ENCODE results near the gene LHX3.

The LHX3 gene

DNA sequence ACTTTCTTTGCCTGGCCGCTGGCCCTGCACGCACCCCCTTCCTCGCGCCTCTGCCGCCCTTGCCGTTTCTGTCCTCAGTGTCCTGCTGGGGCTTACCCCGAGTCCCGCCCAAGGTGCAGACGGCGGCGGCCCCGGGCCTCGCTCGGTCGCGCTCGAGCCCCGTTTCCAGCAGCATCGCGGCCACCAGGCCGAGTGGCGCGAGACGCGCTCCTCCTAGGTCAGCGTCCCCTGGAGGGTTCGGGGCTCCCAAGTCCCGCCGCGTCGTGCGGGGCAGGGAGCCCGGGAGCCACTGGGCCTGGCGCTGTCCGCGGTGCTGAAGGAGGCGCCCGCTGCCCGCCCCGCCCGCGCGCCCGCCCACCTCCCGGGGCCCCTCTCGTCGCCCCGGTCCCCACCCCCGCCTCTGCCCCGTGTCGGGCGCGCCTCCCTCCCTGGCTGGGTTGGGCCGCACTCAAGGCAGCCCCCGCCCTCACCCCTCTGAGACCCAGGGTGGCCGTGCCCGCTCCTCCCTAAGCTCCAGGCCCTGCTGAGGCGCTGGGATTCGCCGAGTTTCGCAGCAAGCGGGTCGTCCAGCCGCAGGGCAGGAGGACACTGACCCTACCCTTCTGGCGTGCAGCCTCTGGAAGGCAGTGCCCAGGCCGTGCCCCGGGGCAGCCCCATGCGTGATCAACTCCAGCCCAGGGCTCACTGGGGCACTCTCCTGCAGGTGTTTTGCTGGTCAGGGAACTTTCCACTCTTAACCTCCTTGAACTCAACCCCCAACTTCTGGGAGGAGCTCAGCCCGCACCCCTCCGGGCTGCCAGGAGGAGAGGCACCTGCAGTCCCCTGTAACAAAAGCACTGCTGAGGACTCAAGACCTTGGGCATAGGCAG is at the start of gene LHX3:
Gene LHX3, minus strand, starts transcription at position 291 of the 869 bp plus-strand sequence. Its CDS starts 116 bp downstream, at position 175.
- DNase-seq (ENCODE audit: low read depth in 2 of 2), result no peak

DNA sequence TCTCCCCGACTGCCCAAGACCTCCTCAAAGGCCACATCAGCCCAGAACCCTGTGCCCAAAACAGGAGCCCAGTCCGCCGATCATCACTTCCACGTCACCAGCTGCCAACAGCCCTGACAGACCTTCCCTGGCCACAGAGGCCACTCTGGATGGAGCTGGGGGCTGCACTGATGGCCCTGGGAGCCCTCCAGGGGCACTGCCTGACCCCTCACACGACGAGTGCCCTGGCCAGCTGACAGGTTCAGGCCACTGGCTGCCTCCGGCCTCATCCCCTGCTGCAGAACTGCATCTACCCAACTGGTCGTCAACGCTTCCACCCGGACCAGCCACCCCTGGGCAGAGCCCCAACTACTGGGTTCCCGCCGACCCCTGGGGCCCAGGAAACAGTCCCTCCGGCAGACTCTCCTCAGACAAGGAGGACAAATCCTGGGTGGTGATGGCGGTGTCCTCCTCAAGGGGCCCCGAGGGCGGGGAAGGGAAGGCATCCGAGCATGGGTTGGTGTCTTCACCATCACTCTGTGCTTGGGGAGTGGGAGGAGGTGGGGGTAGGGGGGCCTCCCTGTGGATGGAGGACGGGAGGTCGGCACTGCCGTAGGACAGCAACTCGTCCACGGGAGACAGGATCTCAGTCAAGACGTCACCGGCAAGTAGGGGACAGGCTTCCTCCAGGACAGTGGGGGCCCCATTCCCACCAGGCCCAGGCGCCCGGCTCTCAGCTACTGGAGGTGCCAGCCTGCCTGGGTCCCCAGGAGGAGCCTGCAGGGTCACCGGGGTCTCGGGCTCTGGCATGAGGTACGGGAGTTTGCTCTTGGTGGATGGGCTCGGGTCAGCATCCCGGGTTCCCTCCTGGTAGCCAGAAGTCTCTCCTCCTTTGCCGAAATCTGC is 48.6 kb upstream of the LHX3 start:
- DNase-seq (ENCODE audit: low read depth in 2 of 2), result no peak

DNA sequence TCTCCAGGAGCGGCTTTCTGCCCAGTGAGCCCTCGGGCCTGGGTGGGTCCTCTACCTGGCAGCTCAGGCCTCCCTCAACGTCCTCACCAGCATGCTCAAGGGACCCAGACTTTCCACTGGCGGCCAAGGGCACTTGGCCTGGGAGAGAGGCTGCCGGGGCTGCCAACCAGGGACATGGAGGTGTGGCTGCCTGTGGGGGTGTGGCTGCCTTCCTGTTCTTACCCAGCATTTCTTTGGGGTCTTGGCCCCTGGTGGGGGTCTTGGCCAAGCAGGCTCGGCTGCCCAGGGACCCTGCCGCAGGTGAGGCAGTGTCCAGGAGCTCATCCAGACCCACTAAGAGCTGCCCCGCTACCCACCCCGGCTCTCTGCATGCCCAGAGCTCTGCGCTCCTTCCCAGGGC is 47.9 kb upstream of the LHX3 start:
- no peak for DNase-seq (ENCODE audit: low read depth in 2 of 2)

- no peak for DNase-seq (ENCODE audit: low read depth in 2 of 2)
Observed at GRCh38 chr9:136252281-136252680, 47.4 kb upstream of the LHX3 start.

DNA sequence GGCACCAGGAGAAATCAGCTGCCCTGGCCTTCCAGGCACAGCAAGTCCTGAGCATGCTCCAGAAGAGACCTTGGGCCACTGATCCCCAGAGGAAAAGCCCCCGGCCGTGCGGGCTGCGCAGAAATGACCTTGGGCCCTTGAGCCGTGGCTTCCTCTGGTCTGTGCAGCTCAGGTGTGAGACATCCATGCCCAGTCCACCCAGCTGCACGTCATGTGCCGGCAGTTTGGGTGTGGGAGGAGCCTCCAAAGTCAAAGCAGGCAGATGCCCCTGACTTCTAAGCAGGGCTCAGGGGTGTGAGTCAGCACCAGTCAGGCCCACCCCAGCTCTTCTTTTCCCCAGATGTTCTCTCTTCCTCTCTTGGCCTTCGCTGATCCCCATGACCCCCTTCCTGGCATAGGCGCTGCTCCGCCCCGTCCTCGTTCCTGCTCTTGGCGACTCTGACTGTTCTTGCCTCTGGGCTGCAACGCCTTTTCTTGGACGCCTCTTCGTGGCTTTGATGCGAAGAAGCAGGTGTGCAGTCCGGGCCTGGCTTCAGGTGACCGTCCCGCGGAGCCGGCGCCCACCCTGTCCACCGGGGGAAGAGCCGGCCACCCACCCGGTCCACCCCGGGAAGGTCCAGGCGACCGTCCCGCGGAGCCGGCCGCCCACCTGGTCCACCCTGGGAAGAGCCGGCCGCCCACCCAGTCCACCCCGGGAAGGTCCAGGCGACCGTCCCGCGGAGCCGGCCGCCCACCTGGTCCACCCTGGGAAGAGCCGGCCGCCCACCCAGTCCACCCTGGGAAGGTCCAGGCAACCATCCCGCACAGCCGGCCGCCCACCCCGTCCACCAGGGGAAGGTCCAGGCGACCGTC is 46.6 kb upstream of the LHX3 start:
- DNase-seq (ENCODE audit: low read depth in 2 of 2), result no peak

DNA sequence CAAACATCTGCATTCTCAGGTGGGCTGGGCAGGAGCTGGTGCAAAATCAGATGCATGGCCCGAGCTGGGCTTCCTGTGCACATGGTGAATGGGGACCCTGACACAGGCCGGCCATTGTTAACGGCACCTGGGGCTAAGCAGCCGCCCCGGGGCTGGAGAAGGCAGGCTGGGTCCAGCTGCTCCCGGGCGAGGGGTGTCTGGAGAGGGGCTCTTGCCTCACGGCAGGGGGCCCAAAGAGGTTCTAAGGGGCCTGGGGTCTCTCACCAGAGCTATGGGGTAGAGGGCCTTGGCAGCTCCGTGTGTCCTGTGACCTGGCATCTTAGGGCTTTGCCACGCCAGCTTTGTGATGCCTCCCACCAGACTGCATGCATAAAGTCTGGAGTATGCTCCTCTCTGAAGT is 45.7 kb upstream of the LHX3 start:
- no peak for DNase-seq (ENCODE audit: low read depth in 2 of 2)

DNA sequence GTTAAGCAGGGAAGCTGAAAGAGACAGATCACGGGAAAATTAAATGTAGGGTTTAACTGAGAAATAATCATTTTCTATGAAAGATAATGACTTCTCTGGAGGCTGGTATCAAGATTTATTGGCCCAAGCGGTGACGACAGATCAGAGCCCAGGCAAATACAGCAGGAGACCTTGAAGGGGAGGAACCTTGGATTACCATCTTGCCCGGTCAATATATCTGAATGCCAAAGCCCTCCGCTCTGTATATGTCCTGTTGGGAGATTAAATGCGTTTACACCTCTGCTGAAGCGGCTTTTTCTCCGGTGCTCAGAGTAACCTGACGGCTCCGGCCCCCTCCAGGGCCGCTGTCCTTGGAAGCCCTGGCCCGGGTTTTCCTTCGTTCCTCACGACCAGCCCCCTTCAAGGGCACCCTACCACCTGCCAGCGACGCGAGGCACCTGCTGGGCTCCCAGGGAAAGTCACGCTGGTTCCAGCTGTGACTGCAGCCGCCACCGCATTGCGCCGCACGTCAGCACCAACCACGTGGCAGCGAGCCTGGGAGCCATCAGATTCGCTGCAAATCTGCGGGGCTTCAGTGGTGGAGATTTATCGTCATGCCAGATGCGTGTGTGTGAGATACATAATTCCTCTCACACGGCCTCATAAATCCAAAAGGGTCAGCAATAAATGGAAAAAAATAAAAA is 45.1 kb upstream of the LHX3 start:
- no peak for DNase-seq (ENCODE audit: low read depth in 2 of 2)

DNA sequence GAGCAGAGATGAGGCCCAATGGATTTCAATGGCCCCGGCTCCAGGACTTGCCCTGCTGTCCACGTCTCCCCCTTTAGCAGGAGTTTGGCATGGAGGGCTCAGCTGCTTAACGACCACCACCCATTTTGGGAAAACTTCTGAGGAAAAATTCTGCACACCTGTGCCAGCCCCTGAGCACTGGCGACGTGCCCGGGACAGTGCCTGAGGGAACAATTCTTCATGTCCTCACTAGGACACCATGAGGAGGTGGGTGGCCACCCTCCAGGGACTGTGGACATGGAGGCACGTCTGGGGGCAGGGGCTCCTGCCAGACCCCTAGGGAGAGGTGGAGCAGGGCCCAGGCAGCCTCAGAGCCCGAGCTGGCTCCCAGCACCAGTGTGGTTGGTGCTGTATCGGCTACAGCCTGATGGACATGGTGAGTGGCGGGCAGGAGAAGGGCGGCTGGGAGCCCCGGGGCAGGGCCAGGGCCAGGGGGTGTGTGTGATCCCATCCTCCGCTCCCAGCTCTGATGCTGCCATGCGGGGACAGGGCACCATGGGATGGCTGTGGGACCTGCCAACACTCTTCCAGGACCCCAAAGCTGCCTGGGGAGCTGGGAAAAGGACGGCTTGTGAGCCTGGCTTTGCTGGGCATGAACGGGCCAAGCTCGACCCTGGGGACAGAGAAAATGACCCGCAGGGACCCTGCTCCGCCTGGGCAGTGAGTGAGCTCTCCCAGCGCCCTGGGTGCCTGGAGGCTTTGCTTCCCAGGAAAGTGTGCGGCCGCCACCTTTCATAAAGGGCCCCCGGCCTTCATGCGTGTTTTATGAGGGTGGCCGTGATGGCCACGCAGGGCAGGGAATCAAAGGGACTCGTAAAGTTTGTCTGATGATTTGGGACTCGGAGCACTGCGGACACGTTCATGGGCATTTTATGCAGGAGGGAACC is 44.3 kb upstream of the LHX3 start:
- no peak for DNase-seq (ENCODE audit: low read depth in 2 of 2)

- DNase-seq (ENCODE audit: low read depth in 2 of 2), result no peak
Observed at GRCh38 chr9:136247947-136248637, 43.2 kb upstream of the LHX3 start.

- DNase-seq (ENCODE audit: low read depth in 2 of 2), result no peak
Observed at GRCh38 chr9:136247551-136247916, 42.6 kb upstream of the LHX3 start.

DNA sequence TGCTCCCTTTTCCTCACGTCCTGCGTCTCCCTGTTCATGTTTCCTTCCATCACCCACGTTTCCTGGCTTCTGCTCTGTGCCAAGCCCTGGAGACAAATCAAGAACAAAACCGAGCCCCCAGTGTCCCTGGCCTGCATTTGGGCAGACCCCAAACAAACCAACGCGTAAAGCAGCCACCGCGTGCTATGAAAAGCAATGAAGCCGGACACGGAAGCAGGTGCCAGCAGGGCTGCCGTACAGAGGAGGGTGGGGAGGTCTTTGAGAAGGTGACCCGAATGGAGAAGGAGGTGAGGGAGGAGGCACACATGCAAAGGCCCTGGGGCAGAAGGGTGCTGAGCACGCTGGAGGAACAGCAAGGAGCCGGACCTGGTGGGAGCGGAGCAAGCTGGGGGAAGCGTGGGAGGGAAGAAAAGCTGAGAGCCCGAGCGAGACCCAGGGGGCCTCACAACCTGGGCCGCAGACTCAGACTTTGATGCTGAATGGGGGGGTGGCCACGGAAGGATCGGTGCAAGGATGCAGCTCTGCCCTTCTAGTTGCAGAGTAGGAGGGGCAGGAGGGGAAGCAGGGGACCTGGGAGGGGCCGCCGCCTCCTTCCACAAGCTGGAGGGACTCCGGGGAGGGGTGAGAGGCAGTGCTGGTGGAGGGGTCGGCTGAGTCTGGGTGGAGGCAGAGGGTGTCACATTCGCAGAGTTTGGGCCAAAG is 42.1 kb upstream of the LHX3 start:
- DNase-seq (ENCODE audit: low read depth in 2 of 2), result no peak

DNA sequence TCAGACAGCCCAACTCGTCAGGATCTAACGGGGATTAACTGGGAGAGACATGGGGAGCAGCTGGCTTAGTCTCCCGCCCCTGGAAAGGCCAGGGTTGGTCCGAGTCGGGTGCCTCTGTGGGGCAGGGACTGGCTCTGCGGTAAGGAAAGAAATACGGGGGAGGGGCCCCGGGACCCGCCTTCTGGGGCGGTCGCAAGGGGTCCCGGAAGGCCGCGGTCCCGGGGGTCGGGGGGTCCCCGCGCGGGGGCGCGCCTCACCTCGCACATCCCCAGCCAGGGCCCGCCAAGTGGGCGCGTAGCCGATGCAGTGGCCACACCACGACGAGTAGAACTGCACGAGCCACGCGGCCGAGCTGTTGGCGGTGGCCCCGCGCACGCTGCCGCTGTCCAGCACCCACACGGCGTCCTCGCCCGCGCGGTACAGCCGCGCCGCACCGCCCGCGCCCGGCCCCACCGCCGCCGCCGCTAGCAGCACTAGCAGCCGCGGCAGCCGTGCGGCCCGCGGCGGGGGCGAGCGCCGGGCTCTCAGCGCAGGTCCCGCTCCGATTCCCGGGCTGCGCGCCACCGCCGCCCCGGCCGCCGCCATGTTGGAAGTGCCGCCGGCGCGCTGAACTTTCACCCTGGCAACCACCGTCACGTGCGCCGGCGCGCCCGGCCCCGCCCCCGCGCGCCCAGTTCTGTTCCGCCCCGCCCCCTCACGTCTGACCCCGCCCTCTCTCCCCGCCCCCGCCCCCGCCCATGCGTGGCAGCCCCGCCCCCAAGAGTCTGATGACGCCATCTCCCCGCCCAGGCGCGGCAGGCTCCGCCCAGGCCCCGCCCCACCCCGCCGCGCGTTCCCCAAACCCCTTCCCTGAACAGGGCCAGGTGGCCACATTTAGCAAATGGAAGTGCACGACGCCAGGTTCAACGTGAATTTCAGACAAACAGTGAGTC is 40.6 kb upstream of the LHX3 start, which contains the start of gene QSOX2:
Gene QSOX2, minus strand, starts transcription at position 594 of the 932 bp plus-strand sequence. Its CDS starts 9 bp downstream, at position 585.
- DNase-seq (ENCODE audit: low read depth in 2 of 2), result peak; percentile 75 to 83

- no peak for DNase-seq (ENCODE audit: low read depth in 2 of 2)
Observed at GRCh38 chr9:136244969-136245218, 40.0 kb upstream of the LHX3 start.

DNA sequence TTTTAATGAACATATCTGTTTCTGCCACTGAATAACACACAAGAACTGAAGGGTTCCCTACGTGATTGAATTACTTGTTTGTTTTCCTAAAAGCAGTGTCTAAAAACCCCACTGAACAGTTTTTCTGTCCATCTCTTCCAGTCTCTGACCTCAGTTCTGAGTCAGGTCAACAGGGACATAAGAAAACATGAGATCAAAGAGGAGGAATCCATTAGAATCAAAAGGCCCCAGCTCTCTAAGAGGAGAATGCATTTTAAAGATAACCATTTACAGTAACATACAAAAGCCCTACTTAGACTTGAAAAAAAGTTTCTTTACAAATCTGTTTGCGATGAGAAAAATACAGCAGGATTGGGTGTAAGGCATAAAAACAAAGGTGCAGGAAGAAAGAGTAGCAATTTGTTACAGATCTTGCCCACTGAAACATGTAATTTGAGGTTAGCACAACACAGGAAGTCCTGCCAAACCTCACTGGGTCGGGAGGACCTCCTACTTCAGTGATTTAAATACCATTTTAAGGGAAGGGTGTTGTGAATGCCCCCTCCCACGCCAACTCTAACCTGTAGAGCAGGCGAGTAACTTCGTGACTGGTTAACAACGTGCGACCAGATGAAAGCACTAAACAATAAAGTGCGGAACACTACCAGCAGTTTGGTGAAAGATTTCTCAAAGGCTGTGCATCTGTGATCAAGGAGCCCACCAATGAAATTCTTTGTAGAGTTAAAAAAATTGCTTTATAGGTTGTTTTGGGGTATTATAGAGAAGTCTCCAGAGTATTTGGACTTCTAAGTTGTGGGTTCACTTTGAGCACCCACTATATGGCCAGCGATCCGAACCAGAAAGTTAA is 39.4 kb upstream of the LHX3 start:
- peak; percentile 41 to 49 for DNase-seq (ENCODE audit: low read depth in 2 of 2)

DNA sequence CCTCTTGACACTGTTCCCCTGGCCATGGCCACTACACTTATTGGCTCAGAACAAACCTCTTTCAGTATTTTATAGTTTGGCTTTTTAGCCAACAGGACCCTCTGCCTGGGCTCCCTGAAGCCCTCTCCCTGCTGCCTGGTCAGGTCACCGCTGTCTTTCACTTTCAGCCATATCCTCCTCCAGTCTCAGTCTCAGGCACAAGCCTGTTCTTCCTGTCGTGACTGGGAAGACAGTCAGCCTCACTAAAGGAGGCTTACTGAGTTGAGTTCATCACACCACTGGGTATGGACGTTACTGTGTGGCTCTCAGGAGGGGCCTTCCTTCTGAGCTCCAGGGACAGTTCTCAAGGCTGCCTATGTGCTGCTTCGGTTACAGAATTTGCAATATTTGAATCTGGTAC is 38.7 kb upstream of the LHX3 start:
- no peak for DNase-seq (ENCODE audit: low read depth in 2 of 2)

DNA sequence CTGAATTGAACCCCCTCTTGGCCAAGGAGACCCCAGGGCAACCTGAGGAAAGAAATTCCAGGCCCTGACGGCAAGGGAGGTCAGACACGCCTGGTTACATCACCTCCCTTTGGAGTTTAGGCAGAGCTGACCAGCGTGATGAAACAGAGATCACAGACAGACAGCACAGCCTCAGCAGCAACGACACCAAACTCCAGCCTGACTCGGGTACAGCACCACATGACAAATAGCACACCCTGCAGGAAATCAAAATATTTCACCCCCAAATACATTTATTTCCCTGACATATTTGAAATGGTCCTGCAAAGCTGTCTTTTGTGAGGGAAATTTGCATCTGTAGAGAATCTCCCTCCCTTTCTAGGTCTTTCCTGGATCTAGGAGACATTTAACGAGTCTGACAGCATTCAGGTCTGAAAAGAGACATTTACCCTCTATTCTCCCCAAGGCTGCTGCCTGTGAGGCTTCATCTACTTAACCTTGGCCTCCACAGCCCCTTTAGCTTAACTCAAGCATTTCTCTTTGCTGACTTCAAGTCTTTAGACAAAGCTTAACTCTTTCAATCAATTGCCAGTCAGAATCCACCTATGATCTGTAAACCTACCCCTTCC is 38.1 kb upstream of the LHX3 start:
- DNase-seq (ENCODE audit: low read depth in 2 of 2), result no peak

GRCh38 chr9:136242248-136242647 is 37.3 kb upstream of the LHX3 start:
- no peak for DNase-seq (ENCODE audit: low read depth in 2 of 2)

All from stimulated activated CD8-positive, alpha-beta memory T cell treated with anti-CD3 and anti-CD28 coated beads, Interleukin-2, amount 100 ng/mL, for 48 hours (primary cell).